HepG2 (cell line): ENCODE results near the gene ANGPTL2. TPM values are rescaled to one million over a fixed set of nuclear protein-coding genes. Genes with fewer than 3 reads are reported as not detected.

Source experiments
- AGO1 ChIP-seq: fragments of 200-400 bp; formaldehyde crosslinking; IDR thresholded peaks from 2 replicates; pipeline ENCODE4 v1.6.1; 2017; ENCODE audit warnings: mild to moderate bottlenecking, low read depth, low read length, moderate library complexity; ENCODE audit not compliant: poor library complexity, severe bottlenecking
- ARID5B ChIP-seq: IDR thresholded peaks from 2 replicates; pipeline ENCODE4 v1.4.0; 2020; ENCODE audit warnings: mild to moderate bottlenecking, missing genetic modification reagents
- BCL3 ChIP-seq: sonication (generic); formaldehyde crosslinking; IDR thresholded peaks from 2 replicates; pipeline ENCODE4 v1.5.1; 2020; ENCODE audit warnings: mild to moderate bottlenecking, missing genetic modification reagents, moderate library complexity
- CREB1 ChIP-seq, 2 experiments: fragments of 450-650 bp in 1 of 2; IDR thresholded peaks; 2 replicates each; pipeline ENCODE4 v1.6.1; 2016 to 2017; ENCODE audit warnings: control low read depth in 1 of 2, mild to moderate bottlenecking in 1 of 2, missing compliant biosample characterization in 1 of 2, missing genetic modification characterization in 1 of 2
- ETV6 ChIP-seq: sonication (generic); formaldehyde crosslinking; conservative IDR thresholded peaks from 2 replicates; pipeline ENCODE4 v1.4.0; 2020; ENCODE audit warnings: missing genetic modification reagents
- HNF1A ChIP-seq, 2 experiments: sonication (generic) in 1 of 2; formaldehyde crosslinking in 1 of 2; IDR thresholded peaks; 2 replicates each; pipeline versions ENCODE4 v1.4.0 to v1.6.1; 2016 to 2020; ENCODE audit warnings: borderline replicate concordance in 1 of 2, low read depth in 1 of 2, mild to moderate bottlenecking in 1 of 2, missing genetic modification reagents in 1 of 2
- KAT2B ChIP-seq: fragments of 150-350 bp; IDR thresholded peaks from 2 replicates; pipeline ENCODE4 v1.6.1; 2014; ENCODE audit warnings: low read depth, low read length, borderline replicate concordance
- MED1 ChIP-seq: sonication (generic); formaldehyde crosslinking; IDR thresholded peaks from 2 replicates; pipeline ENCODE4 v1.4.0; 2020; ENCODE audit warnings: missing genetic modification reagents
- SP4 ChIP-seq: sonication (generic); formaldehyde crosslinking; IDR thresholded peaks from 2 replicates; pipeline ENCODE4 v1.8.1; 2023; ENCODE audit warnings: mild to moderate bottlenecking, missing genetic modification reagents
- SRF ChIP-seq: IDR thresholded peaks from 2 replicates; pipeline ENCODE4 v1.6.1; 2011; ENCODE audit warnings: mild to moderate bottlenecking, low read depth, low read length, moderate library complexity
- ZBTB44 ChIP-seq: sonication (generic); formaldehyde crosslinking; IDR thresholded peaks from 2 replicates; pipeline ENCODE4 v1.4.0; 2020; ENCODE audit warnings: missing genetic modification reagents
- ZFAT ChIP-seq: sonication (generic); formaldehyde crosslinking; conservative IDR thresholded peaks from 2 replicates; pipeline ENCODE4 v1.8.1; 2023; ENCODE audit warnings: missing genetic modification reagents, inconsistent platforms
- ZMYM4 ChIP-seq: sonication (generic); formaldehyde crosslinking; IDR thresholded peaks from 2 replicates; pipeline ENCODE4 v1.8.1; 2023; ENCODE audit warnings: mild to moderate bottlenecking, missing genetic modification reagents
- ZNF878 ChIP-seq: sonication (generic); formaldehyde crosslinking; IDR thresholded peaks from 2 replicates; pipeline ENCODE4 v1.8.1; 2023; ENCODE audit warnings: mild to moderate bottlenecking, missing genetic modification reagents, moderate library complexity
- ZNF879 ChIP-seq: sonication (generic); formaldehyde crosslinking; IDR thresholded peaks from 2 replicates; pipeline ENCODE4 v1.8.1; 2023; ENCODE audit warnings: missing genetic modification reagents
- polyA plus RNA-seq, 8 experiments: library from polyadenylated mRNA; depleted of rRNA in 3 of 8; stranded (reverse) in 7 of 8; unstranded in 1 of 8; fragments of >200 nt; fragmentation: Illumina TruSeq in 4 of 8; extraction: Trizol in 4 of 8; gene quantifications; 2 replicates each; pipeline versions ENCODE4 v1.2.1 to v1.2.3, GENCODE V29; 2011 to 2016; ENCODE audit warnings: low read depth in 4 of 8, missing spikeins in 1 of 8, mixed read lengths in 1 of 8; ENCODE audit not compliant: insufficient read depth in 1 of 8
- total RNA-seq, 5 experiments: library from RNA; depleted of rRNA; stranded (reverse); fragments of >200 nt; fragmentation: Illumina TruSeq; extraction: Trizol; gene quantifications; 2 replicates each; pipeline ENCODE4 v1.2.3, GENCODE V29; 2016; ENCODE audit warnings: low read depth in 1 of 5
- TF ChIP-seq, protein P1 (sequence below): sonication (generic); formaldehyde crosslinking; IDR thresholded peaks from 2 replicates; pipeline ENCODE4 v1.5.1; 2020; ENCODE audit warnings: missing genetic modification reagents, mild to moderate bottlenecking, borderline replicate concordance

Gene ANGPTL2
- total and polyA plus RNA-seq, 2 of the 13 experiments (the other 11 are each of a cell fraction or from before 2014, with no cell fraction given), result 0.91 to 21.0 TPM

DNA sequence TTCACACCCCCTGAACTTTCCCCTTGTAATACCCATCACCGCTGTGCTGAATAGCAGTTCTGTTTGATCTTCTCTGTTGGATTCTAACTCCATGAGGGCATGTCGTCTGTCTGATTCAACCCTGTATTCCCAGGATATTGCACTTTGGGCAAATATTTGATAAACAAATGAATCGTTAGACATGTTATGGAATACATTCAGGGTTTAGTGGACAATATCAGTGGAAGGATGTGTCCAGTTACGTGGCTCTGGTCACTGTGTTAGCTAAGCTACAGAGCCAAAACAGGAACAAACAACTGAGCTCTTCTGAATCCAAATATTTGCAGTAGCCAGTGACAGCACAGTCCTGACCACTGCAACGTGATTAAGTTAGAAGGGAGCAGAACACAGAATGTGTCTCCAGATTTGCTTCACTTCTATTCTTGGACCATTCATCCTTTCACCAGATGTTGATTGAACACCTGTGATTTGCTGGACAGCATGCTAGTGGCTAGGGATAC lies 13.2 kb downstream of the ANGPTL2 start (continued):
- TF ChIP-seq ETV6 (CRISPR knock-in tag), result no peak
- TF ChIP-seq ZBTB44 (CRISPR knock-in tag), result no peak
- no peak for TF ChIP-seq AGO1
- TF ChIP-seq ARID5B (CRISPR knock-in tag), result peak; percentile 74
- TF ChIP-seq MED1 (CRISPR knock-in tag), result peak; percentile 91
- TF ChIP-seq CREB1 (IDR thresholded peaks at IDR 0.05), result no peak
- no peak for TF ChIP-seq CREB1 (CRISPR knock-in tag; IDR thresholded peaks at IDR 0.05)
- no peak for TF ChIP-seq ZNF879 (CRISPR knock-in tag)
- no peak for TF ChIP-seq BCL3 (CRISPR knock-in tag)
- no peak for TF ChIP-seq ZFAT (CRISPR knock-in tag)
- TF ChIP-seq SRF, result no peak
- peak; percentile 80; the same call in 1 of the 2 replicates for TF ChIP-seq ZNF878 (CRISPR knock-in tag)
- TF ChIP-seq ZMYM4, result no peak
- no peak for TF ChIP-seq HNF1A (IDR thresholded peaks at IDR 0.05; ENCODE audit: low read depth)
- no peak for TF ChIP-seq HNF1A (CRISPR knock-in tag; IDR thresholded peaks at IDR 0.05; ENCODE audit: borderline replicate concordance)
- TF ChIP-seq KAT2B, result no peak
- TF ChIP-seq, protein P1, sequence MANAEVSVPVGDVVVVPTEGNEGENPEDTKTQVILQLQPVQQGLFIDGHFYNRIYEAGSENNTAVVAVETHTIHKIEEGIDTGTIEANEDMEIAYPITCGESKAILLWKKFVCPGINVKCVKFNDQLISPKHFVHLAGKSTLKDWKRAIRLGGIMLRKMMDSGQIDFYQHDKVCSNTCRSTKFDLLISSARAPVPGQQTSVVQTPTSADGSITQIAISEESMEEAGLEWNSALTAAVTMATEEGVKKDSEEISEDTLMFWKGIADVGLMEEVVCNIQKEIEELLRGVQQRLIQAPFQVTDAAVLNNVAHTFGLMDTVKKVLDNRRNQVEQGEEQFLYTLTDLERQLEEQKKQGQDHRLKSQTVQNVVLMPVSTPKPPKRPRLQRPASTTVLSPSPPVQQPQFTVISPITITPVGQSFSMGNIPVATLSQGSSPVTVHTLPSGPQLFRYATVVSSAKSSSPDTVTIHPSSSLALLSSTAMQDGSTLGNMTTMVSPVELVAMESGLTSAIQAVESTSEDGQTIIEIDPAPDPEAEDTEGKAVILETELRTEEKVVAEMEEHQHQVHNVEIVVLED, result peak; percentile 52; the same call in 1 of the 2 replicates
- no peak for TF ChIP-seq SP4
